NB4 (cell line): ENCODE results near the gene ARHGEF10L.

Experiments used
- POLR2A ChIP-seq: IDR thresholded peaks from 2 replicates; pipeline ENCODE4 v1.6.1; 2011; ENCODE audit warnings: mild to moderate bottlenecking; ENCODE audit not compliant: insufficient read length; ENCODE audit errors: extremely low read depth
- TF ChIP-seq, protein P1 (sequence below): IDR thresholded peaks from one replicate; pipeline ENCODE4 v1.5.1; 2012; ENCODE audit warnings: low read depth, low read length
- TF ChIP-seq, protein P2 (sequence below): IDR thresholded peaks from 2 replicates; pipeline ENCODE4 v1.6.1; 2011; ENCODE audit warnings: low read depth, low read length

DNA sequence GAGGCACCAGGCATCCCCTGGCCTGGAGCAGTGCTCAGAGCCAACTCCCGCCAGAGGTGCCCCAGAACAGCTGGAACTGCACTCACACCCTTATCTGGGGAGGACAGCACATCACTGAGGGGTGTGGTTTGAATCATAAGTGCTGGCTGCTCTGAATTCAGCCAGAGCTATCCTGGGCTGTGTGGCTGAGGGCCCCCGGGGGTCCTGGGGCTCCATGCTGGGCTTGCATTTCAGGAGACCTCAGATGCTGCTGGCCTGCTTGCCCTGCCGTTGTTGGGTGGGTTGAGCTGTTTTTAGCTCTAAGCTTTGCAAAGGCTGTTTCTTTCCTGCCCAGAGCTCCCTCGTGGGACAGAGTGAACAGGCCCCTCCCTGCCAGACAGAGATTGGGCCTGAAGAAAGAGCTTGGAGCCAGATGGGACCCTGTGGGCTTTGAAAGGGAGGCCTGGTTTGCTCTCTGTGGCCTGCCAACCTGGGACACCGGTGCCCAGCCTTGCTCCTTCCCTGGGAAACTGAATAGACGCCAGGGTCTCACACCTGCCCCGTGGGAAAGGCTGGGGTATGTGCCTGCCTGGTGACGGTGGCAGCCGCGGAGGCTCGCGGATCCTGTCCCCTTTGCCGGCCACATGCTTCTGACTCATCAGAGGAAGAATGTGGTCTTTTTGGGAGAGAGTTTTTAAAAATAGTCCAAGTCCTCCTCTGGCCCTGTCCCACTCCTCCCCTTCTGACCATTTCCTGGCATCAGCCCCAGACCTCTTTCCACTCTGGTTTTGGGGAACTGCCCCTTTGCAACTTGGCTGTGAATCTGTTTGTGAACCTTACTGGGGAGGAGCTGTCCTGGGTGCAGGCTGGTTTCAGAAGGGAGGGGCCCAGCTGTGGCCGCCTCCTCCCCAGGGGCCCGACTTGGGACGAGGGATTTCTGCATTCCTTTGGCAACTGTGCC, 30.0 kb downstream of the ARHGEF10L start:
- TF ChIP-seq, protein P1, sequence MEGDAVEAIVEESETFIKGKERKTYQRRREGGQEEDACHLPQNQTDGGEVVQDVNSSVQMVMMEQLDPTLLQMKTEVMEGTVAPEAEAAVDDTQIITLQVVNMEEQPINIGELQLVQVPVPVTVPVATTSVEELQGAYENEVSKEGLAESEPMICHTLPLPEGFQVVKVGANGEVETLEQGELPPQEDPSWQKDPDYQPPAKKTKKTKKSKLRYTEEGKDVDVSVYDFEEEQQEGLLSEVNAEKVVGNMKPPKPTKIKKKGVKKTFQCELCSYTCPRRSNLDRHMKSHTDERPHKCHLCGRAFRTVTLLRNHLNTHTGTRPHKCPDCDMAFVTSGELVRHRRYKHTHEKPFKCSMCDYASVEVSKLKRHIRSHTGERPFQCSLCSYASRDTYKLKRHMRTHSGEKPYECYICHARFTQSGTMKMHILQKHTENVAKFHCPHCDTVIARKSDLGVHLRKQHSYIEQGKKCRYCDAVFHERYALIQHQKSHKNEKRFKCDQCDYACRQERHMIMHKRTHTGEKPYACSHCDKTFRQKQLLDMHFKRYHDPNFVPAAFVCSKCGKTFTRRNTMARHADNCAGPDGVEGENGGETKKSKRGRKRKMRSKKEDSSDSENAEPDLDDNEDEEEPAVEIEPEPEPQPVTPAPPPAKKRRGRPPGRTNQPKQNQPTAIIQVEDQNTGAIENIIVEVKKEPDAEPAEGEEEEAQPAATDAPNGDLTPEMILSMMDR, result no peak
- TF ChIP-seq POLR2A, result no peak
- TF ChIP-seq, protein P2, sequence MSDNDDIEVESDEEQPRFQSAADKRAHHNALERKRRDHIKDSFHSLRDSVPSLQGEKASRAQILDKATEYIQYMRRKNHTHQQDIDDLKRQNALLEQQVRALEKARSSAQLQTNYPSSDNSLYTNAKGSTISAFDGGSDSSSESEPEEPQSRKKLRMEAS, result peak; percentile 40
